T-helper 9 cell (primary cell): Measurements from ENCODE around the gene ENTPD5.

ENCODE experiments used
- DNase-seq: peaks from one replicate; pipeline ENCODE4 v3.0.0-alpha.2; 2020
- total RNA-seq, 2 donors: gene quantifications; one replicate each; lab custom pipeline; 2026; lab: John Stamatoyannopoulos, UW

Gene ENTPD5, protein sequence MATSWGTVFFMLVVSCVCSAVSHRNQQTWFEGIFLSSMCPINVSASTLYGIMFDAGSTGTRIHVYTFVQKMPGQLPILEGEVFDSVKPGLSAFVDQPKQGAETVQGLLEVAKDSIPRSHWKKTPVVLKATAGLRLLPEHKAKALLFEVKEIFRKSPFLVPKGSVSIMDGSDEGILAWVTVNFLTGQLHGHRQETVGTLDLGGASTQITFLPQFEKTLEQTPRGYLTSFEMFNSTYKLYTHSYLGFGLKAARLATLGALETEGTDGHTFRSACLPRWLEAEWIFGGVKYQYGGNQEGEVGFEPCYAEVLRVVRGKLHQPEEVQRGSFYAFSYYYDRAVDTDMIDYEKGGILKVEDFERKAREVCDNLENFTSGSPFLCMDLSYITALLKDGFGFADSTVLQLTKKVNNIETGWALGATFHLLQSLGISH
- 12.2 to 14.2 reads per million in 2 donors for total RNA-seq

DNA sequence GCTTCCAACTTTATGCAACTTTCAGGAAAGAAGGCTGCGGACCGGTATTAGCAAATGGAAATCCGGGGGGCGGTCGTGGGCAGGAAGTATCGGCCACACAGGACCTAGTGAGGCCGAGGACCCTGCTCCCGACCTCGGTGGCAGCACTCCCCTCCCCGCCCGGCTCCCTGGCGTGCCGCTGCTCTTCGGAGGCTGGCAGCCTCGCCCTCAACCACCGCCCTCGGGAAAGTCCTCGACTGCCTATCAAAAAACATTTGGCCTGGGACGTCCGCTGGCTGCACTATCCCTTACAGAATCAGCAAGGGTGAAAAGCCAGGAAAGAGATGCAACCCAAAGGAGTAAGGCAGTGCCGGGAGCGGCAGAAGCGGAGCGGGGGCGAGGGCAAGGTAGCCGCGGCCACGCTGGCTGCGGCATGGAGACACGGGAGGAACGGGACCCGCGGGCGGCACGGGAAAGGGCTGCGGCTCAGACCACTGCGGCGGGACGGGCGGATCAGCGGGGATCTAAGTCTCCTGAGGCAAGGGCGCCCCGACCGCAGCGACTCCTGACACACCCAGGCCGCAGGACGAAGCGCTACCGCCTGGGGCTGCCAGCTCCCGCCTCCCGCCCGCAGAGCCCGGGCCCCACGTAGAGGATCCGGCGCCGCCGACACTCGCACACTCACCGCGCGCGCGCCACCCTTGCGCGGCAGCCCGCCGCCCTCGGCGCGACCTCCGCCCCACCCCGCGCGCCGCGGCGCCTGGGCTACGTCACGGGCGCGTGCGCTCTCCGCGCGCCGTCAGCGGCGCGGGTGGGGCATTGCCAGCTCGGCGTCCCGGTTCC is at the start of gene ENTPD5, which contains the start of gene BBOF1:
Gene ENTPD5 (minus strand): TSS at position 703 of the 822 bp plus-strand sequence. CDS start 31,186 bp downstream, outside the sequence.
Gene BBOF1 (plus strand): TSS at position 764 of the 822 bp plus-strand sequence. CDS start 130 bp downstream, outside the sequence.
- DNase-seq: peak; percentile 83

DNA sequence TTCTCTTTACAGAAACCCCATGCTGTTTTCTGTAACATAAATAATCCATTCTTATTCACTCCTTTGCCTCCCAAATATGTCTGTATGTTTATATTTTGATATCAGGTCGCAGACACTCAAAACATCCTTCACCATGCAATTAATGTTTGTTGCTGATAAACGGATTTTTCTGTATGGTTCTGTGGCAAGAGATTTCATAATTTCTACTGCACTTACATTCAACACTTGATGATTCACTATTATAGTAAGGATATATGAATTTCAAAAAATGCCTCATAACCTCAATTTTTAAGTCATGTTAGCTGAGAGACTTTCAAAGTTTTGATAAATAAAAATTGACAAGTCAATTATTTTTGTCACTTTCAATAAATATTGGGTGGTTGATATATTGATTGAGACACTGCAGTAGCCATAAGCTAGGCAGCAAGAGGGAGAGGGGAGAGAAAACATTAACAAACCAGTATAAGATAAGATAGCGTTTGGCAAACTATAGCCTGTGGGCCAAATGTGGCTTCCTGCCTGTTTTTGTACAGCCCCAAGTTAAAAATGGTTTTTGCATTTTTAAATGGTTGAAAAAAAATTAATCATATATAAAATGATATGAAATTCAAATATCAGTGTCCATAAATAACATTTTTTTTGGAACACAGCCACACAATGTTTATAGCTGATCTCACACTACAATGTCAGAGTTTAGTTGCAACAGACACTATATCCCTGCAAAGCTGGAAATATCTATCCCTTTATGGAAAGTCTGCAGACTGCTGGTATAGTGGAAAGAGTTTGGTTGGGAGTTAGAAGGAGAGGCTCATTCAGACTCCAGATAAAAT is 46.9 kb upstream of the ENTPD5 start:
- DNase-seq: no peak

DNA sequence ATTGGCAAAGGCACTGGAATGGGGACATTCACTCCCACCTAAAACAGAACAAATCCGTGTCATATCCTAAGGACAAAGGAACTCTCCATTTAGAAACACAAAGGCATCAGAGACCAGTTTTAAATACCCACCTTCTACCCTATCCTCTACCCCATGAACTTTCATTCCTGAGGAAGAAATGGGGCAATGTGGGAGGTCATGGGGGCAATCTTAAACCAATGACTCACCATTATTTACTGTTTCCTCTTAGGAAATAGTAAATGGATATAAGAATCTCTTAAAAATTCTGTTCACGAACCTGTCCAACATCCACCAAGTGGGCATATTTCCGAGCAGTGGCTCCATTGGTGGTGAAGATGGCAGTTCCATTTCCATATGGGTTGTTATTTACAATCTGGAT is 45.8 kb upstream of the ENTPD5 start:
- DNase-seq: no peak

DNA sequence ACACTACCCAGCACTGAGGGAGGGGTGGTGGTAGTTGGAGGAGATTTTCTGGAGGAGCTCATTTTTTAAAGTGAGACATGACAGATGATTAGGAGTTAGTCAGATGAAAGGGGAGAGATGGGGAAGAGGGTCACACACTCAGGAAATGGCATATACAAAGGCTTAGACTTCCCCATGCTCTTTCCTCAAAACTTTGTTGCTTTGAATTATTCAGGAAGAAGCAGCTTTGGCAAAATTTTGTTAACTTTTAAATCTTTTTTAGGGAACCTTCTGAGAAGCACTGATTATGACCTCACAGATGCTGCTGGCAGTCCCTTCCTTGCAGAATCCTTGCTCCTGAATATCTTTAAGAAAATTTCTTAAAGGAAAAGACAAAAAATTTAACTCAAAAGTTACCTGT is 45.3 kb upstream of the ENTPD5 start:
- no peak for DNase-seq

DNA sequence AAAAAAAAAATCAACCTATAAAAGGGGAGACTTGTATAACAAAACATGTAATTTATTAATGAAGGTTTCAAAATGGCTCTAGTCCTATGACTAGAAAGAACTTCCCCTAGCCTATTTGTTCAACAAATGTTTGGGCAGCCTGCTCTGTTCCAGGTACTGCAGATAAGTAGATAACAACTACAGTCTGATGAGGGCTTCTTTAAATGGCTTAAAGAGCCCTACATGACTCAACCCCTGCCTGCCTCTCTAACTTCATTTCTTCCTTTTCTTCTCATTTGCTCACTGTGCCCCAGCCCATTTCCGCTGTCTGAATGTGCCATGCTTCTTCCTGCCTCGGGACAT is 43.7 kb upstream of the ENTPD5 start:
- no peak for DNase-seq

DNA sequence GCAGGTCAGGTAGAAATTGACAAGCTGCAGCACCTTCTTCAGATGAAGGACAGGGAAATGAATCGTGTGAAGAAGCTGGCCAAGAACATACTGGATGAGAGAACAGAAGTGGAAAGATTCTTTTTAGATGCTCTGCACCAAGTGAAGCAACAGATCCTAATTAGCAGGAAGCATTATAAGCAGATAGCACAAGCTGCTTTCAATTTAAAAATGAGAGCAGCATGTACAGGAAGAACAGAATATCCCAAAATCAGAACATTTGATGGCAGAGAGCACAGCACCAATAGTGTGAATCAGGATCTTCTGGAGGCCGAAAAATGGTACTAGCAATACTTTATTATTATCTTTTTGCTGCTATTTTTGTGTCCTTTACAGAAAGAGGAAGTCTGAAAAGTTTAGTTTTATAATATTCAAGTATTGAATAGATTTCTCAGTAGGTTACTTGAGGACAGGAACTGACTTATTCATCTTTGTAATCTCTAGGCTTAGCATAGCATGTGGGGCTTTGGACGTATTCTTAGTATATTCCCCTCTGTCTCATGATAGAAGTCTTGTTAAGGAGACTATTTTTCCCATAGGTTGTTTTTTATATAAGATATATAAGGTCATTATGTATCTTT is 30.9 kb upstream of the ENTPD5 start:
- no peak for DNase-seq

DNA sequence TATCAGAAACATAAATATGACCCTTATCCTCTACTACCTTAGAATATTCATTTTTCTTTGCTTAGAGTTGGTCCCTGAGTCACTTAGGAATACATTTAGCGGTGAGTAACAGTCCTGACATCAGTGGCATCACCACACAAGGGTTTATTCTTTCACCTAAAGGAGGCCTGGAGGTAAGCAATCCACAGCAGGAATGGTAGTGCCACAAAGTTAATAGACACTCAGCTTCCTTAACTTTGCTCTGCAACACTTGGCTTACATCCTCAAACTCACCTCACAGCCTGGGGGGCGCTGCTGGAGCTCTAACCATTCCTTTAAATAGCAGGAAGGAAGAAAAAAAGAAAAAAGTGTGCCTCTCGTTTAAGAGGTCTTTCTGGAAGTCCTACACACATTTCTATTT is 29.2 kb upstream of the ENTPD5 start:
- DNase-seq: no peak

DNA sequence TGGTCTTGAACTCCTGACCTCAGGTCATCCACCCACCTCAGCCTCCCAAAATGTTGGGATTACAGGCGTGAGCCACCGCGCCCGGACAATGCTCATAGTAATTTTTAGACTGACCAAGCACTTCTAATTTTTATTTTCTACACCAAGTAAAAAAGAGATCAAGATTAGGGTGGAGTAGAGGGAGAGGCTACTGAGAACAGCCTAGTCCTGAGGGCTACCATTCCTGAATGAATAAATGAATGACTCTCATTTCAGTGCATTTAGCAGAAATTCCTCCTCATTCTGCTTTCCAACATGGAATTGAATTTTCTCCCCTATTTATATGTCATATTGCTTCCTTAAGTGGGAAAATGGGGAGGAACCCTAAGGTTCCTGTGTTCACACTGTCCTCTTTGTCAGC is 26.4 kb upstream of the ENTPD5 start:
- DNase-seq: no peak

DNA sequence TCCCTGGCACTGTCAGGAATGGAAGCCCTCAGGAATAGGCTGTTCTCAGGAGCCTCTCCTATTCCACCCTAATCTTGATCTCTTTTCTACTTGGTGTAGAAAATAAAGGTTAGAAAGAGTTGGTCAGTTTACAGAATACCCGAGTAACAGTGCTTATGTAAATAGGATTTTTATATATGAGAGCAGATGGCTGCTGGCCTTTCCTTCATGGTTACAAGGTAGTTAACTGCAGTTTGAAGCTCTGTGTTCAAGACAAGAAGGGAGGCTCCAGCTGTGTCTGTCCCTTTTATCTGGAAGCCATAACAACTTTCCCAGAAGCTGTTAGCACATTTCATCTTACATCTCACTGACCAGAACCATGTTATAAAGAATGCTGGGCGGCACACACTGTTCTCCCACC is 23.2 kb upstream of the ENTPD5 start:
- no peak for DNase-seq

DNA sequence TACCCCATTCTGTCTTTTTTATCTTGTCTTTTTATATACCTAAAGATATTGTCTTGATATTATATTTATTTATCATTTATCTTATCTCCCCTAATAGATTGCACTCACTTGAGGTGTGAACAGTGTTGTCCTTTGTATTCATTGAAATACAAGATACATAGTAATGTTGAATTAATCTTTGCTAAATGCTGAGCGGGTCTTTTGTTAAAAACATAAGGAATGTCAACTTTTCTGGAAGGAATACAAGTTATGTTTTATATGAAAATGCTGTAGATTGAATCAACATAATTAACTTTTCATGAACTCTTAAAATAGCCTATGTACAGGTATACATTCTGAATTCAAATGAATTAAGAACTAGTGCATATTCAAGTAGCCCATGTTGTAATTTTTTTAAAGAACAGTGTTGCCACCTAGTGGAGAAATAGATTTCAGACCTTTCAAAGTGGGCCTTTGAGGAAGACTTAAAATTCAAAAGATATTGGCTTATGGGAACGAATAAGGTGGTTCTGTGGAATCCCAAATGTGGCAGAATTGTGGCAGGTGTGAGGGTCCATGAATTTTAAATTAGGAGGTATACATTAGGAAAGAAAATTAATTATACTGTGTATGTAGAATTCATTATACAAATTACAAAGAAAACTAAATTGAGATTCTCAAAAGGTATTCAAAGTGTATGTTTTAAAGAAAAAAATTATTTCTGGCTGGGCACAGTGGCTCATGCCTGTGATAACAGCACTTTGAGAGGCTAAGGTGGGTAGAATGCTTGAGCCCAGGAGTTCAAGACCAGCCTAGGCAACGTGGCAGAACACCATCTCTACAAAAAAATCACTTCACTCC is 19.2 kb upstream of the ENTPD5 start:
- DNase-seq: no peak

DNA sequence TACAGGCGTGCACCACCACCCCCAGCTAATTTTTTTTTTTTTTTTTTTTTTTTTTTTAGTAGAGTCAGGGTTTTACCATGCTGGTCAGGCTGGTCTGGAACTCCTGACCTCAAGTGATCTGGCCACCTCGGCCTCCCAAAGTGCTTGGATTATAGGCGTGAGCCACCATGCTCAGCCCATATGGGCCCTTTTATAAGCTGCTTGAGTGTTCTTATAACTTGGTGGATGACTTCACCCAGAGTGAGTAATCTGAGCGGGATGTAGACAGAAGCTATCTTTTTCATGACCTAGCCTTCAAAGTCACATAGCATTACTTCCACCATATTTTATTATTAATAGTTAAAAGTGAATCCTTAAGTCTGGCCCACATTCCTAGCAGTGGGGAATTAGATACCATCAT is 16.5 kb upstream of the ENTPD5 start:
- no peak for DNase-seq

DNA sequence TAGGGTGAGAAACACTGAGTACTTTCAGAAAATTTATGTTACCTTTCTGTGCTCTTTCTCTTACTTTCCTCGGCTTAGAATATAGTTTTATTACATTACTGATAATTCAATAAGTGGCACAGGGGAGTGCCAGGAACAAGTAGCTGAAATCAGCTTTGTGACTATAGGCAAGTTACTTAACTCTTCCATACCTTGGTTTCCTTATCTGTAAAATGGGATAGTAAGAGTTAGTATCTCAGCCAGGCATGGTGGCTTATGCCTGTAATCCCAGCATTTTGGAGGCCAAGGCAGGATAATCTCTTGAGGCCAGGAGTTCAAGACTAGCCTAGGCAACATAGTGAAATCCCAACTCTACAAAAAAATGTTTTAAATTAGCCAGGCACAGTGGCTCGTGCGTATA is 15.5 kb upstream of the ENTPD5 start:
- DNase-seq: no peak

DNA sequence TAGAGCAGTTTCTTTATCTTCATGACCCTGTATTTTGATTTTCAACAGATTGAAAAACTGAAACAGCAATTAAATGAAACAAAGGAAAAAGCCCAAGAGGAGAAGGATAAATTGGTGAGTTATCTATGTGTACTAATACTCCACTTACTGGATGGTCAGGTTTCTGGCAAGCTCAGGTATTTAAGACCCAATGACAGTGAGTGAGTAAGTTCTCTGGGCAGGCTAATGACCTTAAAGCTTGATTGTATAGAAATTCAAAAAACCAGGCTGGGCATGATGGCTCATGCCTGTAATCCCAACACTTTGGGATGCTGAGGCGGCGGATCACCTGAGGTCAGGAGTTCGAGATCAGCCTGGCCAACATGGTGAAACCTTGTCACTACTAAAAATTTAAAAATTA is 10.0 kb upstream of the ENTPD5 start:
- DNase-seq: no peak

DNA sequence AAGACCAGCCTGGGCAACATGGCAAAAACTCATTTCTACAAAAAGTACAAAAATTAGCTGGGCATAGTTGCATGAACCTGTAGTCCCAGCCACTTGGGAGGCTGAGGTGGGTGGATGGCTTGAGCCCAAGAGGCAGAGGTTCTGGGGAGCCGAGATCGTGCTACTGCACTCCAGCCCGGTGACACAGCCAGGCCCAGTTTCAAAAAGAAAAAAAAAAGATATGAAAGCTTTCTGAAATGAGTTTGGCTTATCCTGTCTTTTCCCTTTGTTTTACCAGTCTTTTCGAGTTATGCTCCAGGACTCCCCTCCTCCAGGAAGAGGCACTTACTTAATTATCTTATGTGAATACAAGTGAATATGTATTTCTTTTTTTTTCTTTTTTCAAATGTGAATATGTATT is 3.3 kb upstream of the ENTPD5 start:
- DNase-seq: no peak

DNA sequence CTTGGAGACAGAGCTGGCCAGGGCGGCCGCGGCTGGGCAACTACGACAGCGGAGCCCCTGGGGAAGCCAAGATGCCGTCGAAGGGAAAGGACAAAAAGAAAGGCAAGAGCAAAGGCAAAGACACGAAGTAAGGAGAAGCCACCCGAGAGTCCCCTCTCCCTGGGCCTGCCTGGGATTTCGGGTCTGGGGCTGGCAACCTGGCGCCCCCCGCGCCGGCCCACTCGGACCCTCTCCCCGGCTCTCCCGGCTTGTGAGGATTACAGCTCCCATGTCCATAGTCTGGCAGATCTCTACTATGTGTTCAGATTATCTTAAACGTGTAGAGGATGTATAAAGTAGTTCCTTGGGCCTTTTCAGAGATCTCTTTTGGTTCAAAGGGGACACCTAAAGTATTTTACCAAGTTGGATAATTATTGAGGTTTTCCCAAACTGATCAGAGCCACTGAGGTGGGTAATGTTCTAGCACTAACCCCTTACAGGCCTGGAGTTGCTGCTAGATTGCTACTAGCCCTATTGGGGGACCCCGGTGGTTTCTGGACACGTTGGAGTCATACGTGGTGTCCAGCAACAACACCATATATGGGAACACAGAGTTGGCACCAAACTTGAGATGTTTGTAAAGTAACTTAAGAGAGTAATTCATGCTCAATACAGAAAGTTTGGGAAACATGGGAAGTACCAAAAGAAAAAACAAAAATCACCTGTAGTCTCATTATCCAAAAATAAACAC is 485 bp upstream of the ENTPD5 start:
- no peak for DNase-seq

DNA sequence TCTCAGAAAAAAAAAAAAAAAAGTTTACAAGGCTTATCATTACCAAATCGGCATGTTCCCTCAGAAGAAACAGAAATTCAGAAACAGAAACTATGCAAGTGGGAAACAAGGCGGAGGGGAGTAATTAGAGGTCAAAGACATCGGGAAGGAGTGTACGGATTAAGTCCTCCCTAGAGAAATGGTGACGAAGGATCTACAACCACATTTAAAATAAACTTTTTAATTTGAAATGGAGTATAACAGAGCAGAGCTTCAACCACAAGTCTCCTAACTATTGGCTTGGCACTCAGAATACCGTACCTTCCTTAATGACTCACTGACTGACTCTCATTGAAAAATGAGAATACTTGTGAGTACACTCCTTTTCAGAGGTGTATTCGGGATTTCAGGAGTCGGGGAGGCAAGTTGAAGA is 908 bp downstream of the ENTPD5 start:
- DNase-seq: no peak

DNA sequence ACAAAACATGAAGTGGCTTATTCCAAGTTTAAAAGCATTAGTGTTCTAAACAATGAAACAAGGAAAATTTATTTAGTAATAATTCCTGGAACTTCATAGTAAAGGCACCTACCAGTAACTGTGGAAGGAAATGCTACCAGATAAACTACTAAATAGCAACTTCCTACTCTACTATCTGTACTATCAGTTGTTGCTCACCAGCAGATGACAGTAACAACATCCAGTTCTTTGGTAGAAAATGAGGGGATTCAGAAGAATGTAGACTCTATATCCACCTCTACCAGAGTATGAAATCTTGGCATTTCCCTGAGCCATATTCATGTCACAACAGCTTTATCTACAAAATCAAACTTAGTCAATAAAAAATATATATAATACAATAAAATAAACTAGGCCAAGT is 3.1 kb downstream of the ENTPD5 start:
- no peak for DNase-seq

DNA sequence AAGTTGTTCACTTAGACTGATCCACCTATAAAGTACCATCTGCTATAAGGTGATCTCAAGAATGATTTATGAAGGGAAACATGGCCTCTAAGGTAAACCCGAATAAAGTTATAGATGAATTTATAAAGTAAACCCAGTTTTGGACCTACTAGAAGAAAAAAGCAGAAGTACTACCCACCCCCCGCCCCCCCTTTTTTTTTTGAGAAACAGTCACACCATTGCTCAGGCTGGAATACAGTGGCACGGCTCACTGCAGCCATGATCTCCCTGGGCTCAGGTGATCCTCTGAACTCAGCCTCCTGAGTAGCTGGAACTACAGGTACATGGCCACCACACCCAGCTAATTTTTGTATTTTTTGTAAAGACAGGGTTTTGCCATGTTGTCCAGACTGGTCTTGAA is 3.9 kb downstream of the ENTPD5 start:
- no peak for DNase-seq

DNA sequence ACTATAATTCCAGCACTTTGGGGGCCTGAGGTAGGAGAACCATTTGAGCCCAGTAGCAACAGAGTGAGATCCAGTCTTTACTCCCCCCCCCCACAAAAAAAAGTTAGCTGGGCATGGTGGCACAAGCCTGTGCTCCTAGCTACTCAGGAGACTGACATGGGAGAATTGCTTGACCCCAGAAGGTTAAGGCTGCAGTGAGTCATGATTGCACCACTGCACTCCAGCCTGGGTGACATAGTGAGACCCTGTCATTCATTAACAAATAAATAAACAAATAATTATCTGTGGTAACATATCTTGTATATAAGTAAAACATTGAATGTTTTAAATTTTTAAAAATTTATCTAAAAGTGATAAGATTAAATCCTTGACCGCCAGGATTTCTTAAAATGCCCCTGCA is 4.8 kb downstream of the ENTPD5 start:
- no peak for DNase-seq

DNA sequence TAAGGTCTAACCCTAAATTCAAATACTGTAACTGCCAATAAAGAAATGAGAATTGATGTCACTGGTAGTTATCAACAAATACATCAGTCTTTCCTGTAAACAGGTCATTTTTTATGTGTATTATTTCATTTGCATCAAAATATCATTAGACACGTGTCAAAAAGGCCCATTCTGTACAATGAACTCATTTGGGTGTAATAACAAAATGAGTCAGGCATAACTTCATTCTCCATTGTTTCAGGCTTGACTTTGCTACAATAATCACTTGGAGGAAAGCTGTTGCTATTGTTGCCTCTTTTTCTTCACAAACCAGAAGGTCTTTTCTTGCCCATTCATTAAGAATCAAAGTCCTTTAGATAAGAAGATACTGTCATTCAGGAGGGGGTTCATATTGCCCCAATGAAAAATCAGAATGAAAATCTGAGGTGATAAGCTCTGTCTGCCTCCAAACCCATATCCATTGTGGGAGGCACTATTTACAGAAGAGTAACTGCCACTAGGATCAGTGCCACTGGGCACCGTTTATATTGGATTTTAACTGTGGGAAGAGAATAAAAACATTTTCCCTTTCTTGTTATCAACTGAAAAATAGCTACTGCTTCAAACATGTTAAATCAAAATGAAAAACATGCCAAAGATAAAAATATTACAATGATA is 10.1 kb downstream of the ENTPD5 start:
- DNase-seq: no peak
